Upper lobe of left lung (tissue), 6 donors: Measurements from ENCODE around the gene CHL1. TPM values are rescaled to one million over a fixed set of nuclear protein-coding genes. Genes with fewer than 3 reads are reported as not detected.
"Not testable (repeated sequence)": the region's sequence is repeated elsewhere in the genome, so short reads cannot be mapped to it uniquely, and the experiment has no call there.

Experiments used
- ATAC-seq, 2 donors: fragments of 200-7000 bp; cut with Tn5 transposase; one replicate each; pipeline ENCODE4 v1.9.1; 2022; ENCODE audit warnings: mild to moderate bottlenecking in 2 of 2, moderate library complexity in 2 of 2; ENCODE audit not compliant: low FRiP score in 2 of 2
- DNase-seq, 2 donors: peaks; one replicate each; pipeline ENCODE4 v3.0.0-alpha.2; 2019 to 2020
- H3K27ac ChIP-seq, 4 donors: fragments of 200-600 bp; sonication (generic); one replicate each; pipeline ENCODE4 v1.5.1; 2016 to 2019
- H3K27me3 ChIP-seq, 4 donors: fragments of 200-600 bp; sonication (generic); one replicate each; pipeline ENCODE4 v1.5.1; 2017 to 2019
- H3K36me3 ChIP-seq, 4 donors: fragments of 200-600 bp; sonication (generic); one replicate each; pipeline ENCODE4 v1.5.1; 2016 to 2019
- H3K4me1 ChIP-seq, 4 donors: fragments of 200-600 bp; sonication (generic); one replicate each; pipeline ENCODE4 v1.5.1; 2018 to 2019
- H3K4me3 ChIP-seq, 4 donors: fragments of 200-600 bp; sonication (generic); one replicate each; pipeline ENCODE4 v1.5.1; 2017 to 2019; ENCODE audit warnings: mild to moderate bottlenecking in 2 of 4, moderate library complexity in 1 of 4
- H3K9me3 ChIP-seq, 4 donors: fragments of 200-600 bp; sonication (generic); one replicate each; pipeline ENCODE4 v1.5.1; 2018 to 2019
- EP300 ChIP-seq, 4 donors: sonication (generic); formaldehyde crosslinking; IDR thresholded peaks; one replicate each; pipeline ENCODE4 v1.5.1; 2017; ENCODE audit warnings: antibody characterized with exemption in 4 of 4, control low read depth in 2 of 4
- POLR2A ChIP-seq, 4 donors: fragments of 450-650 bp; IDR thresholded peaks; one replicate each; pipeline ENCODE4 v1.5.1; 2016 to 2017; ENCODE audit warnings: antibody characterized with exemption in 4 of 4, mild to moderate bottlenecking in 2 of 4
- POLR2AphosphoS5 ChIP-seq, 2 donors: sonication (generic); formaldehyde crosslinking; IDR thresholded peaks; one replicate each; pipeline ENCODE4 v1.5.1; 2017; ENCODE audit warnings: antibody characterized with exemption in 2 of 2
- WGBS, 2 donors: methylation state at CpG; one replicate each; pipeline ENCODE4 v1.1.5; 2017 to 2018; 5-methylcytosine and 5-hydroxymethylcytosine counted together
- total RNA-seq, 6 donors: library from RNA; depleted of rRNA in 4 of 6; stranded (reverse); fragments of >200 nt in 4 of 6; gene quantifications; one replicate each; pipeline versions ENCODE4 v1.1.0 to v1.2.1, GENCODE V29; 2016 to 2021
- TF ChIP-seq, protein P1 (sequence below), 6 experiments: fragments of 450-650 bp in 4 of 6; fragments of 200-600 bp in 2 of 6; sonication (generic) in 2 of 6; IDR thresholded peaks; one replicate each; pipeline ENCODE4 v1.5.1; 2016 to 2019; ENCODE audit warnings: antibody characterized with exemption in 6 of 6
- donor health status: DM: no; HTN: no; CAD: no; lungs with moderate emphysema.
- donor health status: DM: no; HTN: yes; CAD: no; lungs with severe emphysema.

The CHL1 gene
- total RNA-seq, 6 donors from 2014 or later, result 3.1 to 14.3 (median 4.9) TPM

DNA sequence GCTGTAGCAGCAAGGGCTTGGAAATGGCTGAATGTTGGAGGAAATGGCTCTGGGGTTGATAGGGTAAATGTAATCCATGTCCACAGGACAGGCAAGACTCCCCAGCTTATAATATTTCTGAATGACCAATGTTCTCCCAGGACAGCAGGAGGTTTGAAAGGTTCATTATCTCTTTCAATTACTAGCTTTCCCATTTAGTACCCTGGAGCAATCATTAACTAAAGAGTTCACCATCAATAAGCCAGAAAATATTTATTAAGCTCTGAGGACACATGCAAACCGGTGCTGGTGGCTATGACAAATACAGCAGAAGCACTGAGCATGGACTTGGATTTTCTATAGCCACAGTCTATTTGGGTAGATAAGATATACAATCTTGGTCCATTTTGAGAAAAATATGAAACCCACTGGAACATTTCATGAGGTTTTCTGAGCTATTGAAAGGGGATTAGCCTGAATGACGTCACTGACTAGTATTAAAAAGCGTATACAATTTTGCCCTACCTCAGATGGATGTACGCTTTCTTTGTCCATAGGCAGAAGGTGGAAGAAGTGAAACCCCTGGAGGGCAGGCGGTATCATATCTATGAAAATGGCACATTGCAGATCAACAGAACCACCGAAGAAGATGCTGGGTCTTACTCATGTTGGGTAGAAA is 166.2 kb downstream of the CHL1 start:
- DNase-seq, result no peak
- TF ChIP-seq EP300 (IDR thresholded peaks at IDR 0.05) (no peak), POLR2A (IDR thresholded peaks at IDR 0.05) (no peak), POLR2AphosphoS5 (IDR thresholded peaks at IDR 0.05) (no peak)
- TF ChIP-seq, protein P1, sequence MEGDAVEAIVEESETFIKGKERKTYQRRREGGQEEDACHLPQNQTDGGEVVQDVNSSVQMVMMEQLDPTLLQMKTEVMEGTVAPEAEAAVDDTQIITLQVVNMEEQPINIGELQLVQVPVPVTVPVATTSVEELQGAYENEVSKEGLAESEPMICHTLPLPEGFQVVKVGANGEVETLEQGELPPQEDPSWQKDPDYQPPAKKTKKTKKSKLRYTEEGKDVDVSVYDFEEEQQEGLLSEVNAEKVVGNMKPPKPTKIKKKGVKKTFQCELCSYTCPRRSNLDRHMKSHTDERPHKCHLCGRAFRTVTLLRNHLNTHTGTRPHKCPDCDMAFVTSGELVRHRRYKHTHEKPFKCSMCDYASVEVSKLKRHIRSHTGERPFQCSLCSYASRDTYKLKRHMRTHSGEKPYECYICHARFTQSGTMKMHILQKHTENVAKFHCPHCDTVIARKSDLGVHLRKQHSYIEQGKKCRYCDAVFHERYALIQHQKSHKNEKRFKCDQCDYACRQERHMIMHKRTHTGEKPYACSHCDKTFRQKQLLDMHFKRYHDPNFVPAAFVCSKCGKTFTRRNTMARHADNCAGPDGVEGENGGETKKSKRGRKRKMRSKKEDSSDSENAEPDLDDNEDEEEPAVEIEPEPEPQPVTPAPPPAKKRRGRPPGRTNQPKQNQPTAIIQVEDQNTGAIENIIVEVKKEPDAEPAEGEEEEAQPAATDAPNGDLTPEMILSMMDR (IDR thresholded peaks at IDR 0.05), result no peak
- no peak for ATAC-seq
- WGBS, 2 donors, result 89% methylated on average over 6 of the region's 6 CpGs
- no peak overlapping the region for H3K4me3 ChIP-seq
- no peaks in the 10 kb centered on the region for H3K36me3 ChIP-seq
- H3K9me3 ChIP-seq, result no peaks in the 10 kb centered on the region
- no peaks in the 10 kb centered on the region for H3K4me1 ChIP-seq
- H3K27ac ChIP-seq, result no peak overlapping the region
- H3K27me3 ChIP-seq, result no peaks in the 10 kb centered on the region

DNA sequence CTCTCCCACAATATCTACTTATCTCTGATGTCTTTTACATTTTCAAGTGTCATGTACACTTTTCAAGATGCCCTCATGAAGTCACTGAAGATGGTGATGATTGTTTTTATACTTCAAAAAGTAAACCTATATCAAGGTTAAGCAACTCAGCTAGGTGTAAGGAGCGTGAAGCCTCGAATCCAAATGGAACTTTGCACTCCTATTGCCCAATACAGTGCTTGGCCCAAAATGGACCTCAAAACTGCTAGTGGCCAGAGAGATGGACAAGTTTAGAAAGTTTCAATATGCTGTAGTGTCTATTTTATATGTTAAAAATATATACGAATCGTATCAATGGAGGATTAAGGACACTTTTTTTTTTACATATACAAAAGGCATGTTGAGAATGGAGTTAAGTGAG is 167.7 kb downstream of the CHL1 start:
- Histone ChIP-seq H3K27me3 (no peaks in the 10 kb centered on the region), H3K4me3 (no peak overlapping the region), H3K36me3 (no peaks in the 10 kb centered on the region), H3K4me1 (no peaks in the 10 kb centered on the region), H3K9me3 (no peaks in the 10 kb centered on the region), H3K27ac (no peak overlapping the region)
- ATAC-seq, result no peak
- TF ChIP-seq POLR2AphosphoS5 (IDR thresholded peaks at IDR 0.05), result no peak
- no peak for TF ChIP-seq POLR2A (IDR thresholded peaks at IDR 0.05)
- TF ChIP-seq, protein P1 (IDR thresholded peaks at IDR 0.05), result no peak
- no peak for TF ChIP-seq EP300 (IDR thresholded peaks at IDR 0.05)
- 83 to 88% methylated on average over 4 of the region's 4 CpGs for WGBS, 2 donors
- DNase-seq, result no peak

DNA sequence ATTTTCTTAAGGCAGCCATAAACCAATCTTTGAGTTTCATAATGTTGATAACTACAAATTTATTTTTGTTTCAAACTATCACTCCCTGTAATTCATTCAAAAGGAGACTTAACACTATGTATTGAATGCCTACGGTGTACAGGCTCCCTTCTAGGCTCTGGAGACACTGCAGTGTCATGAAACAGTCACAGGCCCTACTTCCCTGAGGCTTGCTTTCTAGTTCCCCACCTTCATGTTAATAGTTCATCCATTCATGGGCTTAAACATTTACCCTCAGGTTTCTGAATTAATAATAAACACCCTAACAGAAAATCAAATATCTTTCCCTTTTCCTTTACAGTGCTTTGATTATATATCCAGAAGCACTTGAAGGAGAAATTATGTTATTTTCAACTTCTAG is 168.7 kb downstream of the CHL1 start:
- H3K4me3 ChIP-seq, result no peak overlapping the region
- ATAC-seq (no peak), DNase-seq (no peak)
- TF ChIP-seq POLR2A (IDR thresholded peaks at IDR 0.05) (no peak), EP300 (IDR thresholded peaks at IDR 0.05) (no peak), POLR2AphosphoS5 (IDR thresholded peaks at IDR 0.05) (no peak)
- TF ChIP-seq, protein P1 (IDR thresholded peaks at IDR 0.05), result no peak
- H3K36me3 ChIP-seq, result no peaks in the 10 kb centered on the region
- no peaks in the 10 kb centered on the region for H3K27me3 ChIP-seq
- H3K4me1 ChIP-seq, result no peaks in the 10 kb centered on the region
- no peak overlapping the region for H3K27ac ChIP-seq
- H3K9me3 ChIP-seq, result no peaks in the 10 kb centered on the region
- 43 to 62% methylated on average over 1 of the region's 1 CpG for WGBS, 2 donors

DNA sequence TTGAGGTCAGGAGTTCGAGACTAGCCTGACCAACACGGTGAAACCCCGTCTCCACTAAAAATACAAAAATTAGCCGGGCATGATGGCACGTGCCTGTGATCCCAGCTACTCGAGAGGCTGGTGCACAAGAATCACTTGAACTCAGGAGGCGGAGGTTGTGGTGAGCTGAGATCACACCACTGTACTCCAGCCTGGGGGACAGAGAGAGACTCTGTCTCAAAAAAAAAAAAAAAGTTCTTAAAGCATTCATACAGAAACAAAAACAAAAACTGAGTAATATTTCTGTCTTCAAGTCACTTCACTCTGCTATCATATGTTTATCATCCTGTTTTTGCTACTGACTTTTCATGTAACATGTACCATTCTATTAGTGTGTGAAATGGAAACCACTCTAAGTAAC is 169.7 kb downstream of the CHL1 start:
- H3K27ac ChIP-seq, H3K4me3 ChIP-seq, ATAC-seq, H3K27me3 ChIP-seq, H3K36me3 ChIP-seq, DNase-seq, H3K4me1 ChIP-seq, H3K9me3 ChIP-seq: not testable (repeated sequence)
- WGBS, 2 donors, result 56 to 84% methylated on average over 7 of the region's 7 CpGs

DNA sequence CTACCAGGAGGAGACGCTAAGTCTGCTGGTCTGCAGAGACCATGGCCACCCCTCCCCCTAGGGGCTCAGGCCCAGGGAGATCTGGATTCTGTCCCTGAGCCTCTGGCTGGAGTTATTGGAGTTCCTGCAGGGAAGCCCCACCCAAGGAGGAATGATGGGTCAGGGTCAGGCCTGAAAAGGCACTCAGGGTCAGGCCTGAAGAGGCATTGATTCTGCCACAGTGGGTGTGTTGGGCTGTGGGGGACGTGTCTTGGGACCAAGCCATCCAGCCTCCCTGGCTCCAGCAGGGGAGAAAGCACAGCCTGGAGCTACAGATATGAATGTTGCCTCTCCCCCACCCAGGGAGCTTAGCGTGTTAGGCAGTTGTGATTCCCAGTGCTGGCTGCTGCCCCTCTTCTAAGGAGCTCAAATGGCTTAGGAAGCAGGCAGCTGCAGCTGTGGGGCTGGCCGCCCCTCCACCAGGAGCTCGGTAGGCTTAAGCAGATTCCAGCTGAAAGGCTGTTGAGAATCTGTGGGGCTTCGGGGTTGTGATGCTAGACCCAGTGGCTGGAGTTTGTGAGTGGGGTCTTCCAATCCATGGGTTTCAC is 176.7 kb downstream of the CHL1 start:
- DNase-seq (peak in 1 of 2 donors; percentile 9), ATAC-seq (no peak)
- Histone ChIP-seq H3K4me1 (no peaks in the 10 kb centered on the region), H3K36me3 (no peaks in the 10 kb centered on the region), H3K27me3 (no peaks in the 10 kb centered on the region), H3K4me3 (no peak overlapping the region), H3K27ac (no peak overlapping the region), H3K9me3 (no peaks in the 10 kb centered on the region)
- TF ChIP-seq, protein P1 (IDR thresholded peaks at IDR 0.05), result no peak
- TF ChIP-seq POLR2AphosphoS5 (IDR thresholded peaks at IDR 0.05), result no peak
- TF ChIP-seq EP300 (IDR thresholded peaks at IDR 0.05), result no peak
- no peak for TF ChIP-seq POLR2A (IDR thresholded peaks at IDR 0.05)
- WGBS, 2 donors, result 93% methylated on average over 6 of the region's 6 CpGs; no CpG with 5 or more reads in 1 of the 2 donors
